ENCODE results near the gene LDB3. TPM values are rescaled to one million over a fixed set of nuclear protein-coding genes. Genes with fewer than 3 reads are reported as not detected.

LDB3 gene
- total and polyA plus RNA-seq, 2 of the 8 experiments (the other 6 are each of a cell fraction or from before 2014, with no cell fraction given): 0.20 to 0.43 TPM

- no peak overlapping the region for H3K4me3 ChIP-seq (ENCODE audit: extremely low read depth in 1 of 4, insufficient read depth in 2 of 4, low read depth in 3 of 4, low read length in 4 of 4)
- no peak overlapping the region for H2AK5ac ChIP-seq (ENCODE audit: low read depth, low read length)
- H2BK20ac ChIP-seq (ENCODE audit: low read length): no peak overlapping the region
- no peak overlapping the region for H3K14ac ChIP-seq (ENCODE audit: insufficient read length)
- H2AFZ ChIP-seq (ENCODE audit: low read length): no peak overlapping the region
- H3K23ac ChIP-seq (ENCODE audit: insufficient read length): no peak overlapping the region
- H3K9me3 ChIP-seq (ENCODE audit: insufficient read depth in 2 of 2, low read depth in 1 of 2, low read length in 1 of 2): no peaks in the 10 kb centered on the region
- POLR2A ChIA-PET (ENCODE audit: partially characterized antibody): no interaction called here
- no peak overlapping the region; the same call in 1 of the 2 replicates for H2BK12ac ChIP-seq (ENCODE audit: low read depth, low read length)
- no peaks in the 10 kb centered on the region for H3K79me1 ChIP-seq (ENCODE audit: low read depth, low read length)
- no peak overlapping the region for H3K4me2 ChIP-seq (ENCODE audit: insufficient read depth in 1 of 2, low read depth in 2 of 2, low read length in 2 of 2)
- H3K79me2 ChIP-seq (ENCODE audit: control insufficient read depth in 1 of 2, insufficient read depth in 2 of 2, low read length in 2 of 2): no peaks in the 10 kb centered on the region
- DNase-seq (ENCODE audit: low read depth in 1 of 2, low spot score in 2 of 2) (no peak), FAIRE-seq (no peak)
- no peak overlapping the region for H3K56ac ChIP-seq (replicated peaks; ENCODE audit: insufficient read length, low read depth, low read length)
- no peak overlapping the region for H3K4ac ChIP-seq (replicated peaks; ENCODE audit: insufficient read length, low read depth, low read length)
- H2BK15ac ChIP-seq (ENCODE audit: low read length): 0 out of 2 replicates have a peak overlapping the region, but pooled peaks have one; percentile 40
- peak overlapping the region; percentile 9 for H4K91ac ChIP-seq (replicated peaks; ENCODE audit: insufficient read length, low read length)
- no peak overlapping the region for H4K5ac ChIP-seq (ENCODE audit: insufficient read length, low read depth, low read length)
- no peak overlapping the region for H3K27ac ChIP-seq (ENCODE audit: low read depth, low read length)
- no peak overlapping the region for H3K9ac ChIP-seq (replicated peaks in 1 of 4; ENCODE audit: extremely low read depth in 1 of 4, low read depth in 3 of 4, low read length in 3 of 4)
- H3K23me2 ChIP-seq (ENCODE audit: low read depth, low read length): no peaks in the 10 kb centered on the region; the same call in 1 of the 2 replicates
- H3K18ac ChIP-seq (ENCODE audit: extremely low read depth, low read length): peak overlapping the region; percentile 51; the same call in 1 of the 2 replicates
- H3K36me3 ChIP-seq (ENCODE audit: control insufficient read depth in 2 of 4, insufficient read depth in 4 of 4, low read length in 3 of 4): no peaks in the 10 kb centered on the region
- H2BK5ac ChIP-seq (ENCODE audit: low read depth, low read length): no peak overlapping the region; the same call in 1 of the 2 replicates
- no peak overlapping the region for H4K8ac ChIP-seq (ENCODE audit: extremely low read depth, insufficient read depth, low read length)
- H4K20me1 ChIP-seq (replicated peaks in 1 of 2; ENCODE audit: control insufficient read depth in 1 of 2, insufficient read depth in 2 of 2, low read length in 2 of 2): no peaks in the 10 kb centered on the region
- 94% methylated on average over 14 of the region's 14 CpGs; no CpG with 5 or more reads in 1 of the 2 experiments for WGBS, 2 experiments (ENCODE audit: extremely low coverage in 1 of 2, insufficient coverage in 1 of 2, insufficient read length in 1 of 2, insufficient replicate concordance in 2 of 2, low coverage in 1 of 2, low lambda C conversion rate in 2 of 2, missing lambda C conversion rate in 1 of 2)
- CTCF ChIA-PET (ENCODE audit: partially characterized antibody): interaction anchor here (1.5 to 5.0 kb wide), 7 partner anchors 9 to 248 kb away, joined by 4 to 59 read pairs (median 27); no protein-coding TSS in a partner anchor
- H3K27me3 ChIP-seq (replicated peaks in 1 of 4; ENCODE audit: control insufficient read depth in 3 of 4, extremely low read depth in 1 of 4, insufficient read depth in 3 of 4, low read length in 3 of 4): 0 out of 7 replicates have a peak, but pooled peaks cover 0 to 3% (median 0%) of the 10 kb centered on the region in 4 experiments
- peaks cover 3 to 20% (median 5%) of the 10 kb centered on the region in 4 experiments for H3K4me1 ChIP-seq (replicated peaks in 1 of 4; ENCODE audit: control insufficient read depth in 3 of 4, insufficient read depth in 4 of 4, low read length in 3 of 4)
- H2BK120ac ChIP-seq (replicated peaks; ENCODE audit: low read depth, low read length): no peak overlapping the region
- TF ChIP-seq SIX5 (IDR thresholded peaks at IDR 0.05; ENCODE audit: low read depth, low read length) (no peak), EZH2 (IDR thresholded peaks at IDR 0.05; ENCODE audit: low read depth, low read length, severe bottlenecking) (no peak), CREB1 (IDR thresholded peaks at IDR 0.05) (no peak), GTF2F1 (IDR thresholded peaks at IDR 0.05; ENCODE audit: borderline replicate concordance, low read depth, low read length) (no peak), EGR1 (IDR thresholded peaks at IDR 0.05; ENCODE audit: borderline replicate concordance, low read depth, low read length) (no peak), SAP30 (IDR thresholded peaks at IDR 0.05; ENCODE audit: insufficient read depth, insufficient replicate concordance, low read length) (no peak), RAD21 (IDR thresholded peaks at IDR 0.05 in 1 of 2, conservative IDR thresholded peaks at IDR 0.05 in 1 of 2; ENCODE audit: low read depth in 2 of 2, low read length in 2 of 2) (no peak), TAF1 (IDR thresholded peaks at IDR 0.05; ENCODE audit: low read depth, low read length) (no peak), RFX5 (IDR thresholded peaks at IDR 0.05; ENCODE audit: borderline replicate concordance, low read depth, low read length) (no peak), CEBPB (IDR thresholded peaks at IDR 0.05; ENCODE audit: low read depth, low read length) (no peak), RNF2 (IDR thresholded peaks at IDR 0.05; ENCODE audit: borderline replicate concordance, low read depth, low read length, missing control alignments, poor library complexity, severe bottlenecking) (no peak), MAFK (IDR thresholded peaks at IDR 0.05; ENCODE audit: low read depth, low read length) (no peak)
These were observed 23.2 kb downstream of the LDB3 start for GRCh38 chr10:86691333-86692022.

Measured in H1 (cell line).